Nephron progenitor cell (in vitro differentiated cells): Measurements from ENCODE around the gene MASTL.

Experiments used
- DNase-seq: peaks from one replicate; pipeline ENCODE4 v3.0.0; 2021
- H3K27ac Mint-ChIP-seq: 2 replicates; pipeline ENCODE4 v1.8.0; 2021; ENCODE audit warnings: mild to moderate bottlenecking, moderate library complexity, mixed read lengths
- H3K27me3 Mint-ChIP-seq: 2 replicates; pipeline ENCODE4 v1.8.0; 2021; ENCODE audit warnings: mild to moderate bottlenecking, low read depth, mixed read lengths; ENCODE audit not compliant: poor library complexity
- H3K36me3 Mint-ChIP-seq: 2 replicates; pipeline ENCODE4 v1.8.0; 2021; ENCODE audit warnings: low read depth, mixed read lengths
- H3K4me1 Mint-ChIP-seq: 2 replicates; pipeline ENCODE4 v1.8.0; 2021; ENCODE audit warnings: mixed read lengths
- H3K4me3 Mint-ChIP-seq: 2 replicates; pipeline ENCODE4 v1.8.0; 2021; ENCODE audit warnings: mild to moderate bottlenecking, moderate library complexity, mixed read lengths
- H3K9me3 Mint-ChIP-seq: 2 replicates; pipeline ENCODE4 v1.8.0; 2021; ENCODE audit warnings: mild to moderate bottlenecking, moderate library complexity, mixed read lengths
- CTCF ChIP-seq: fragments of 200-600 bp; sonication (generic); IDR thresholded peaks from 2 replicates; pipeline ENCODE4 v1.5.0; 2021; ENCODE audit warnings: antibody characterized with exemption

Gene MASTL

GRCh38 chr10:27225642-27226257, 70.6 kb downstream of the MASTL start:
- Mint-ChIP-seq H3K4me3 (no peak overlapping the region), H3K36me3 (peaks cover 32% of the 10 kb centered on the region), H3K4me1 (no peaks in the 10 kb centered on the region), H3K27ac (no peak overlapping the region), H3K9me3 (no peaks in the 10 kb centered on the region), H3K27me3 (no peaks in the 10 kb centered on the region)
- no peak for DNase-seq
- TF ChIP-seq CTCF = no peak

DNA sequence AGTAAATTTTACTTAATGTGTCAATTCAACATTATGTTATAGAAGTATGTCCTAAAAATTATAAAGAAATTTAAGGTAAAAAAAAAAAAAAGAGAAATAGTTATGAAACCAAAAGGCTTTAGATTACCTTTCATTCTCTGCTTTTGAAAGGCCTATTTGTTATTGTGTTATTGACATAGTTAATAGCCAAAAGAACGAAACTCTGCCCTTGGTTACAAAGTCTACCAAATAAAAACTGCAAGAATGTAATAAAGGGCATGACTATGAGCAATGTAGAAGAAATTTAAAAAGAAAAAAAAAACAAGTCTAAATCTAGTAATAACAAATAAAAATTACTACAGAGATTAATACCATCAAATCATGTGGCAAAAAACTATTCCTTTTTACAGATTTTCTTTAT, 74.9 kb downstream of the MASTL start:
- TF ChIP-seq CTCF = no peak
- no peak for DNase-seq

DNA sequence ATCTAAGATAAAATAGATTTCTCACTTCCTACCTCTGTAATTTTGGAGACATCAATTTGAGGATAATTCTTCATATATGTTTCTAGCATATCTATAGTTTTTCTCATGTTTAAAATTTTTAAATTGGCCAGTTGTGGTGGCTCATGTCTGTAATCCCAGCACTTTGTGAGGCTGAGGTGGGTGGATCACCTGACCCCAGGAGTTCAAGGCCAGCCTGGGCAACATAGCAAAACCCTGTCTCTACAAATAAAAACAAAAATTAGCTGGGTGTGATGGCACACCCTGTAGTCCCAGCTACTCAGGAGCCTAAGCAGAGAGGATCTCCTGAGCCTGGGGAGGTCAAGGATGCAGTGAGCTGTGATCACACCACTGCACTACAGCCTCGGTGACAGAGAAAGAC, 80.6 kb downstream of the MASTL start:
- Mint-ChIP-seq H3K4me3 (no peak overlapping the region), H3K9me3 (no peaks in the 10 kb centered on the region), H3K27me3 (no peaks in the 10 kb centered on the region), H3K4me1 (peaks cover 15% of the 10 kb centered on the region), H3K36me3 (peaks cover 26% of the 10 kb centered on the region), H3K27ac (no peak overlapping the region)
- no peak for DNase-seq
- no peak for TF ChIP-seq CTCF

More for the DNA sequence above, 74.9 kb downstream of the MASTL start:
- Mint-ChIP-seq H3K9me3 (no peaks in the 10 kb centered on the region), H3K27ac (no peak overlapping the region), H3K27me3 (no peaks in the 10 kb centered on the region), H3K4me3 (no peak overlapping the region), H3K4me1 (no peaks in the 10 kb centered on the region), H3K36me3 (peaks cover 31% of the 10 kb centered on the region)
